ENCODE measurements around the gene ETS1.

The ETS1 gene

GRCh38 chr11:128565881-128566280, 21.5 kb downstream of the ETS1 start:
- DNase-seq, result no peak

GRCh38 chr11:128564642-128565245, 22.6 kb downstream of the ETS1 start:
- no peak for DNase-seq

GRCh38 chr11:128563942-128564641, 23.3 kb downstream of the ETS1 start:
- no peak for DNase-seq

- DNase-seq, result no peak
Measured at GRCh38 chr11:128563308-128563707, 24.1 kb downstream of the ETS1 start.

- no peak for DNase-seq
Measured at GRCh38 chr11:128559496-128560103, 27.8 kb downstream of the ETS1 start.

GRCh38 chr11:128555606-128556005, 31.8 kb downstream of the ETS1 start:
- DNase-seq, result no peak

- no peak for DNase-seq
Measured at GRCh38 chr11:128553662-128554362, 33.5 kb downstream of the ETS1 start.

- no peak for DNase-seq
Measured at GRCh38 chr11:128552783-128553661, 34.3 kb downstream of the ETS1 start.

- DNase-seq, result no peak
Measured at GRCh38 chr11:128551611-128552335, 35.6 kb downstream of the ETS1 start.

- DNase-seq, result no peak
Measured at GRCh38 chr11:128551058-128551457, 36.3 kb downstream of the ETS1 start.

- DNase-seq, result no peak
Measured at GRCh38 chr11:128550261-128550821, 37.0 kb downstream of the ETS1 start.

- no peak for DNase-seq
Measured at GRCh38 chr11:128549256-128549944, 38.0 kb downstream of the ETS1 start.

- DNase-seq, result peak; percentile 13
Measured at GRCh38 chr11:128548649-128549255, 38.6 kb downstream of the ETS1 start.

GRCh38 chr11:128547946-128548648, 39.3 kb downstream of the ETS1 start:
- DNase-seq, result no peak

- no peak for DNase-seq
Measured at GRCh38 chr11:128546916-128547315, 40.4 kb downstream of the ETS1 start.

- peak; percentile 33 for DNase-seq
Measured at GRCh38 chr11:128544471-128545051, 42.8 kb downstream of the ETS1 start.

- no peak for DNase-seq
Measured at GRCh38 chr11:128540469-128540868, 46.9 kb downstream of the ETS1 start.

- DNase-seq, result no peak
Measured at GRCh38 chr11:128536506-128536905, 50.9 kb downstream of the ETS1 start.

All from activated CD4-positive, alpha-beta T cell treated with anti-CD3 and anti-CD28 coated beads, Interleukin-2, amount 50 U/mL, for 1 hour (primary cell).